SU-DHL-6 (cell line): ENCODE results near the gene G6PD.

Experiments used
- H2AFZ ChIP-seq: fragments of 200-600 bp; sonication (generic); 2 replicates; pipeline ENCODE4 v1.6.1; 2014; ENCODE audit warnings: low read depth, mild to moderate bottlenecking, moderate library complexity, mixed read lengths, antibody characterized with exemption, low read length; ENCODE audit not compliant: severe bottlenecking
- H3F3A ChIP-seq: fragments of 200-600 bp; shearing (Covaris generic); 2 replicates; pipeline ENCODE4 v1.6.0; 2016; ENCODE audit warnings: antibody characterized with exemption, mild to moderate bottlenecking; ENCODE audit not compliant: insufficient read depth
- H3K27ac ChIP-seq: fragments of 200-600 bp; sonication (generic); 2 replicates; pipeline ENCODE4 v1.5.1; 2016; ENCODE audit warnings: low read depth, mild to moderate bottlenecking, low read length, moderate library complexity, mixed read lengths
- H3K27me3 ChIP-seq: fragments of 200-600 bp; sonication (generic), shearing (Covaris generic); 2 replicates; pipeline ENCODE4 v1.6.0; 2014; ENCODE audit warnings: mild to moderate bottlenecking, low read length
- H3K36me3 ChIP-seq: fragments of 200-600 bp; sonication (generic); 2 replicates; pipeline ENCODE4 v1.6.1; 2014; ENCODE audit warnings: mild to moderate bottlenecking, low read length, mixed read lengths
- H3K4me2 ChIP-seq: fragments of 300-600, 200-600 bp; shearing (Covaris generic), sonication (generic); 2 replicates; pipeline ENCODE4 v1.6.0; 2014; ENCODE audit warnings: low read length, low read depth, mild to moderate bottlenecking; ENCODE audit not compliant: poor library complexity, severe bottlenecking
- H3K4me3 ChIP-seq: fragments of 200-600 bp; sonication (generic); 2 replicates; pipeline ENCODE4 v1.5.1; 2014; ENCODE audit warnings: antibody characterized with exemption, low read length, mild to moderate bottlenecking, mixed read lengths; ENCODE audit not compliant: insufficient read depth, poor library complexity, severe bottlenecking
- H3K79me2 ChIP-seq: fragments of 200-600 bp; sonication (generic); 2 replicates; pipeline ENCODE4 v1.6.1; 2014; ENCODE audit warnings: mild to moderate bottlenecking, low read length, moderate library complexity; ENCODE audit not compliant: insufficient read depth
- H3K9ac ChIP-seq: fragments of 200-600 bp; sonication (generic); 2 replicates; pipeline ENCODE4 v1.7.0; 2014; ENCODE audit warnings: mild to moderate bottlenecking, low read length
- H3K9me2 ChIP-seq: fragments of 200-600 bp; sonication (generic); replicated peaks from 2 replicates; pipeline ENCODE4 v1.6.1; 2014; ENCODE audit warnings: low read length; ENCODE audit not compliant: insufficient read depth
- H3K9me3 ChIP-seq: fragments of 200-600 bp; sonication (generic); 2 replicates; pipeline ENCODE4 v1.6.1; 2014; ENCODE audit warnings: low read length, mixed read lengths; ENCODE audit not compliant: insufficient read depth
- H4K20me1 ChIP-seq: fragments of 200-600 bp; sonication (generic); 2 replicates; pipeline ENCODE4 v1.6.1; 2014; ENCODE audit warnings: low read depth, mild to moderate bottlenecking, antibody characterized with exemption, low read length, moderate library complexity, mixed read lengths
- CTCF ChIP-seq: fragments of 200-600 bp; sonication (generic); IDR thresholded peaks from one replicate; pipeline ENCODE4 v1.5.1; 2017; ENCODE audit warnings: antibody characterized with exemption, mild to moderate bottlenecking, low read length, moderate library complexity; ENCODE audit not compliant: insufficient read depth, poor library complexity, severe bottlenecking
- EZH2phosphoT487 ChIP-seq: fragments of 200-600 bp; sonication (generic), shearing (Covaris generic); conservative IDR thresholded peaks from 2 replicates; pipeline ENCODE4 v1.6.1; 2018; ENCODE audit warnings: mild to moderate bottlenecking, antibody characterized with exemption, low read length, moderate library complexity, mixed read lengths

The G6PD gene

DNA sequence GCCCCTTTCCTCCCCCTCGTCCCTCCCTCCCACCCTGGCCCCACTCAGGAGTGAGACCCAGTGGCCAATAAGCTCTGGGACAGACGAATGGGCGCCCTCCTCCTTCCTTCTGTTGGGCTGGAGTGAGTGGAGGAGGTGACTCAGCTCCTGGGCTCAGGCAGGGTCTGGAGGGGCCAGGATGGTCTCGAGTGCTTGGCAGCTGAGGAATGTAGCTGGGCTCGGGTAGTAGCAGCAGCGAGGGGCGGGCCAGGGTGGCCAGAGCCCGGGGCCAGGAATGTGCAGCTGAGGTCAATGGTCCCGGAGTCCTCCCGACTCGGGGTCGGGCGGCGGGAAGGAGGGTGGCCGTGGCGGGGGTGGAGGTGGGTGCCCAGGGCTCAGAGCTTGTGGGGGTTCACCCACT is 15.0 kb downstream of the G6PD start:
- no peak for TF ChIP-seq CTCF
- TF ChIP-seq EZH2phosphoT487, result no peak
- no peak overlapping the region for H3K4me2 ChIP-seq
- no peak overlapping the region for H3K27ac ChIP-seq
- no peaks in the 10 kb centered on the region for H3F3A ChIP-seq
- no peaks in the 10 kb centered on the region for H3K9me2 ChIP-seq
- no peak overlapping the region for H3K4me3 ChIP-seq
- no peaks in the 10 kb centered on the region for H3K79me2 ChIP-seq
- H2AFZ ChIP-seq, result no peak overlapping the region
- no peaks in the 10 kb centered on the region for H3K27me3 ChIP-seq
- H3K9me3 ChIP-seq, result no peaks in the 10 kb centered on the region
- no peaks in the 10 kb centered on the region for H3K36me3 ChIP-seq
- H4K20me1 ChIP-seq, result no peaks in the 10 kb centered on the region
- no peak overlapping the region for H3K9ac ChIP-seq

DNA sequence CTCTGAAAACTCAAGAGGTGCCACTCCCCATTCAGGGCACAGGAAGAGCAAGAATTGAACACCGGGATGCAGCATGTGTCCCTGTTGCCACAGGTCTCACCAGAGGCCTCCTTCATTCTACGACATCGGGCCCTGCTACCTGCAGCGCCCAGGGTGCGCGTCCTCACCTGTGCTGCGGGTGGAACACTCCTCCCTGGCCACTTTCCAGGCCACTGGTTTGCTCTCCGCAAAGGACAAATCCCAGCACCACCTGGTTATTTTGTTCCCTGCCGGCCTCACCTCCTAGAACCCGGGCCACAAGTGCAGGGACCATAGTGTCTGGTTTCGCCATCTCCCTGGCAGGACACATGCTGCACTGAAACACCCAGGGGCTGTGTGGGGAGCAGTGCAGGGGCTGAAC is 16.4 kb downstream of the G6PD start:
- no peak overlapping the region for H2AFZ ChIP-seq
- no peaks in the 10 kb centered on the region for H3F3A ChIP-seq
- H3K9me3 ChIP-seq, result no peaks in the 10 kb centered on the region
- H3K79me2 ChIP-seq, result no peaks in the 10 kb centered on the region
- no peaks in the 10 kb centered on the region for H3K27me3 ChIP-seq
- H3K9me2 ChIP-seq, result no peaks in the 10 kb centered on the region
- TF ChIP-seq CTCF (no peak), EZH2phosphoT487 (no peak)
- H4K20me1 ChIP-seq, result no peaks in the 10 kb centered on the region
- H3K9ac ChIP-seq, result no peak overlapping the region
- H3K27ac ChIP-seq, result no peak overlapping the region
- no peaks in the 10 kb centered on the region for H3K36me3 ChIP-seq
- H3K4me3 ChIP-seq, result no peak overlapping the region
- no peak overlapping the region for H3K4me2 ChIP-seq

DNA sequence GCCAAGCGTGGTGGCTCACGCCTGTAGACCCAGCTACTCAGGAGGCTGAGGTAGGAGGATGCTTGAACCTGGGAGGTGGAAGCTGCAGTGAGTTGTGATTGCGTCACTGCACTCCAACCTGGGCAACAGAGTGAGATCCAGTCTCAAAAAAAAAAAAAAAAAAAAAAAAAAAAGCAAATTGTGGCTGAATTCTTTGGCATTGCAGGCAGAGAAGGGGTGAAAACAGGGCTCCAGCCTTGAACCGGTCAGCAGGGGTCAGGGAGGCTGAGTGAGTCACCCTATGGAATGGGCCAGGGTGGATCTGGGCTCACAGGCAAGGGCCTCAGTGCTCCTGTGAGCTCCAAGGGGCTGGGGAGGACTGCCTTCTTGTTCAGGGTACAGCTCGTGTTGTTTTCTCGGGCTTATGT is 17.4 kb downstream of the G6PD start:
- no peak overlapping the region for H3K27ac ChIP-seq
- no peaks in the 10 kb centered on the region for H3K36me3 ChIP-seq
- no peak overlapping the region for H3K4me3 ChIP-seq
- no peak overlapping the region for H3K4me2 ChIP-seq
- H3K79me2 ChIP-seq, result no peaks in the 10 kb centered on the region
- no peaks in the 10 kb centered on the region for H3K9me3 ChIP-seq
- no peaks in the 10 kb centered on the region for H3K9me2 ChIP-seq
- TF ChIP-seq EZH2phosphoT487 (no peak), CTCF (no peak)
- no peaks in the 10 kb centered on the region for H3K27me3 ChIP-seq
- no peaks in the 10 kb centered on the region for H4K20me1 ChIP-seq
- no peaks in the 10 kb centered on the region for H3F3A ChIP-seq
- H2AFZ ChIP-seq, result no peak overlapping the region
- no peak overlapping the region for H3K9ac ChIP-seq
